ENCODE measurements around the gene TAP1. TPM values are rescaled to one million over a fixed set of nuclear protein-coding genes. Genes with fewer than 3 reads are reported as not detected.

The TAP1 gene
- total and polyA plus RNA-seq, 9 of the 15 experiments (the other 6 are each of a cell fraction or from before 2014, with no cell fraction given) = 1.3 to 6.0 (median 4.2) TPM

GRCh38 chr6:32835167-32835893 is 18.2 kb downstream of the TAP1 start:
- Histone ChIP-seq H3K79me2 (ENCODE audit: control insufficient read depth, insufficient read depth, low read length) (peaks cover 11% of the 10 kb centered on the region; the same call in 2 of the 3 replicates), H3K9ac (ENCODE audit: insufficient read depth in 1 of 2, low read depth in 2 of 2, low read length in 2 of 2) (peak overlapping the region in 1 of 2 experiments; percentile 10; a peak in 1 of 4 replicates), H3K4me1 (replicated peaks in 1 of 2; ENCODE audit: control insufficient read depth in 2 of 2, insufficient read depth in 2 of 2, low read length in 2 of 2) (peaks cover 6 to 9% of the 10 kb centered on the region in 2 experiments; a peak in 3 of 5 replicates), H3K4me3 (no peak overlapping the region), H4K20me1 (replicated peaks; ENCODE audit: control insufficient read depth, insufficient read depth, low read length) (no peaks in the 10 kb centered on the region), H3K9me3 (replicated peaks; ENCODE audit: control insufficient read depth, insufficient read depth, low read depth, low read length) (no peaks in the 10 kb centered on the region), H3K36me3 (ENCODE audit: control insufficient read depth, insufficient read depth, low read length) (peaks cover 54% of the 10 kb centered on the region; the same call in 2 of the 3 replicates), H3K9me1 (ENCODE audit: control insufficient read depth, insufficient read depth, low read length) (no peaks in the 10 kb centered on the region), H3K4me2 (ENCODE audit: insufficient read depth, low read length) (no peak overlapping the region), H3K27me3 (ENCODE audit: control insufficient read depth in 2 of 2, insufficient read depth in 2 of 2, low read length in 2 of 2) (no peaks in the 10 kb centered on the region), H3K27ac (ENCODE audit: extremely low read depth, low read depth, low read length) (no peak overlapping the region), H2AFZ (ENCODE audit: low read depth, low read length) (no peak overlapping the region)
- no peak for FAIRE-seq
- intact Hi-C loops (cut with micrococcal nuclease) (no loop called here), in situ Hi-C loops (cut with MboI) (no loop called here)
- 94% methylated on average over 15 of the region's 16 CpGs for WGBS (ENCODE audit: insufficient coverage, low coverage, missing lambda C conversion rate)
- ChIA-PET CTCF (ENCODE audit: low intra/inter-chr PET ratio) (interaction anchor here (6.6 kb wide), 1 partner anchor 32 kb away, joined by 66 read pairs; no protein-coding TSS in a partner anchor), POLR2A (interaction anchor here (0.6 to 1.4 kb wide), 3 partner anchors 10 to 1008 kb away, joined by 3 to 8 read pairs (median 3); partner anchors contain the start of gene HSPA1B)
- ATAC-seq = no peak
- DNase-seq (ENCODE audit: extremely low read depth in 1 of 4, low spot score in 3 of 4) = no peak
- BruUV-seq (replicated peaks) = no TSS peak
- no peak for TF ChIP-seq RFX1 (IDR thresholded peaks at IDR 0.05)

- Histone ChIP-seq H3K9ac (ENCODE audit: insufficient read depth in 1 of 2, low read depth in 2 of 2, low read length in 2 of 2) (no peak overlapping the region), H3K4me1 (replicated peaks in 1 of 2; ENCODE audit: control insufficient read depth in 2 of 2, insufficient read depth in 2 of 2, low read length in 2 of 2) (peaks cover 6 to 9% of the 10 kb centered on the region in 2 experiments; a peak in 3 of 5 replicates), H3K4me2 (ENCODE audit: insufficient read depth, low read length) (no peak overlapping the region), H3K9me3 (replicated peaks; ENCODE audit: control insufficient read depth, insufficient read depth, low read depth, low read length) (no peaks in the 10 kb centered on the region), H4K20me1 (replicated peaks; ENCODE audit: control insufficient read depth, insufficient read depth, low read length) (no peaks in the 10 kb centered on the region), H3K36me3 (ENCODE audit: control insufficient read depth, insufficient read depth, low read length) (peaks cover 70% of the 10 kb centered on the region; the same call in 2 of the 3 replicates), H3K9me1 (ENCODE audit: control insufficient read depth, insufficient read depth, low read length) (no peaks in the 10 kb centered on the region), H3K27me3 (ENCODE audit: control insufficient read depth in 2 of 2, insufficient read depth in 2 of 2, low read length in 2 of 2) (no peaks in the 10 kb centered on the region), H2AFZ (ENCODE audit: low read depth, low read length) (no peak overlapping the region), H3K79me2 (ENCODE audit: control insufficient read depth, insufficient read depth, low read length) (peaks cover 11% of the 10 kb centered on the region; the same call in 2 of the 3 replicates), H3K27ac (ENCODE audit: extremely low read depth, low read depth, low read length) (no peak overlapping the region), H3K4me3 (no peak overlapping the region)
- CTCF ChIA-PET (ENCODE audit: low intra/inter-chr PET ratio) = no interaction called here
- no peak for ATAC-seq
- 61% methylated on average over 5 of the region's 5 CpGs for WGBS (ENCODE audit: insufficient coverage, low coverage, missing lambda C conversion rate)
- POLR2A ChIA-PET = interaction anchor here (1.4 kb wide), 1 partner anchor 8 kb away, joined by 8 read pairs; no protein-coding TSS in a partner anchor
- TF ChIP-seq ZNF766 (CRISPR knock-in tag; conservative IDR thresholded peaks at IDR 0.05) (peak; percentile 78), TSHZ1 (CRISPR knock-in tag; IDR thresholded peaks at IDR 0.05) (no peak)
- no peak for FAIRE-seq
- no peak for DNase-seq (ENCODE audit: extremely low read depth in 1 of 4, low spot score in 3 of 4)
- intact Hi-C loops (cut with micrococcal nuclease) = no loop called here
- no TSS peak for BruUV-seq (replicated peaks)
- in situ Hi-C loops (cut with MboI) = no loop called here
Observed at GRCh38 chr6:32833664-32834063, 19.8 kb downstream of the TAP1 start.

Data from K562 (cell line).